ENCODE measurements around the gene MSH5.

MSH5 gene

GRCh38 chr6:31721351-31722020 is 18.3 kb upstream of the MSH5 start, which contains the start of gene LY6G6C:
Gene LY6G6C, minus strand, starts transcription at chr6:31721746. Its CDS starts 67 bp downstream, at chr6:31721679.
- no peak within 1 kb of the TSS for H3K4me3 ChIP-seq (ENCODE audit: low read depth, low read length)
- TF ChIP-seq MAX (IDR thresholded peaks at IDR 0.05; ENCODE audit: low read depth, low read length) (no peak), MYC (IDR thresholded peaks at IDR 0.05; ENCODE audit: low read depth, low read length) (no peak), CTCF (IDR thresholded peaks at IDR 0.05; ENCODE audit: low read depth, low read length) (no peak), POLR2A (IDR thresholded peaks at IDR 0.05; ENCODE audit: extremely low read depth, insufficient read length) (no peak)
- DNase-seq (ENCODE audit: low read depth), result no peak

GRCh38 chr6:31722173-31722572 is 17.6 kb upstream of the MSH5 start:
- no peak for TF ChIP-seq CTCF (IDR thresholded peaks at IDR 0.05; ENCODE audit: low read depth, low read length)
- no peak for TF ChIP-seq MAX (IDR thresholded peaks at IDR 0.05; ENCODE audit: low read depth, low read length)
- no peak overlapping the region for H3K4me3 ChIP-seq (ENCODE audit: low read depth, low read length)
- no peak for DNase-seq (ENCODE audit: low read depth)

- no peak for TF ChIP-seq MAX (IDR thresholded peaks at IDR 0.05; ENCODE audit: low read depth, low read length)
- TF ChIP-seq POLR2A (IDR thresholded peaks at IDR 0.05; ENCODE audit: extremely low read depth, insufficient read length), result no peak
- TF ChIP-seq CTCF (IDR thresholded peaks at IDR 0.05; ENCODE audit: low read depth, low read length), result no peak
- no peak for TF ChIP-seq MYC (IDR thresholded peaks at IDR 0.05; ENCODE audit: low read depth, low read length)
- DNase-seq (ENCODE audit: low read depth), result peak; percentile 79
- H3K4me3 ChIP-seq (ENCODE audit: low read depth, low read length), result no peak within 1 kb of the TSS
Measured at GRCh38 chr6:31723245-31723979, 16.4 kb upstream of the MSH5 start, which contains the start of gene MPIG6B. Gene MPIG6B, plus strand, starts transcription at chr6:31723373. Its CDS starts 11 bp downstream, at chr6:31723384.

- H3K4me3 ChIP-seq (ENCODE audit: low read depth, low read length), result no peak overlapping the region
- TF ChIP-seq CTCF (IDR thresholded peaks at IDR 0.05; ENCODE audit: low read depth, low read length) (no peak), MYC (IDR thresholded peaks at IDR 0.05; ENCODE audit: low read depth, low read length) (no peak), MAX (IDR thresholded peaks at IDR 0.05; ENCODE audit: low read depth, low read length) (no peak), POLR2A (IDR thresholded peaks at IDR 0.05; ENCODE audit: extremely low read depth, insufficient read length) (no peak)
- DNase-seq (ENCODE audit: low read depth), result no peak
Measured at GRCh38 chr6:31723980-31724691, 15.7 kb upstream of the MSH5 start.

GRCh38 chr6:31725502-31726350 is 14.1 kb upstream of the MSH5 start:
- TF ChIP-seq POLR2A (IDR thresholded peaks at IDR 0.05; ENCODE audit: extremely low read depth, insufficient read length) (no peak), MYC (IDR thresholded peaks at IDR 0.05; ENCODE audit: low read depth, low read length) (no peak), MAX (IDR thresholded peaks at IDR 0.05; ENCODE audit: low read depth, low read length) (peak; percentile 26; the same call in 1 of the 2 replicates), CTCF (IDR thresholded peaks at IDR 0.05; ENCODE audit: low read depth, low read length) (no peak)
- H3K4me3 ChIP-seq (ENCODE audit: low read depth, low read length), result no peak overlapping the region
- DNase-seq (ENCODE audit: low read depth), result peak; percentile 68

All from NB4 (cell line).